CD8-positive, alpha-beta memory T cell (primary cell): ENCODE results near the gene PALLD. TPM values are rescaled to one million over a fixed set of nuclear protein-coding genes. Genes with fewer than 3 reads are reported as not detected.

Experiments used
- CTCF ChIA-PET: fragments of 350-600 bp; sonication (Branson Sonifier 250); formaldehyde crosslinking; loops from one replicate; lab custom pipeline; 2021; ENCODE audit warnings: antibody characterized with exemption; lab: Charles Lee
- POLR2A ChIA-PET: fragments of 350-600 bp; sonication (Branson Sonifier 250); formaldehyde crosslinking; loops from one replicate; lab custom pipeline; 2021; ENCODE audit warnings: antibody characterized with exemption; lab: Charles Lee
- DNase-seq, 5 donors: peaks; one replicate each; pipeline versions ENCODE4 v3.0.0 to v3.0.0-alpha.2; 2020 to 2022; ENCODE audit warnings: mixed read lengths in 1 of 5
- H3K27ac ChIP-seq: one replicate; pipeline ENCODE4 v1.7.0; 2013; ENCODE audit warnings: low read depth, mild to moderate bottlenecking, low read length, moderate library complexity
- H3K27me3 ChIP-seq: 2 replicates; pipeline ENCODE4 v1.7.0; 2013; ENCODE audit warnings: low read length, mild to moderate bottlenecking; ENCODE audit not compliant: insufficient read depth, poor library complexity, severe bottlenecking
- H3K36me3 ChIP-seq: 2 replicates; pipeline ENCODE4 v1.7.0; 2013; ENCODE audit warnings: mild to moderate bottlenecking, low read length, moderate library complexity; ENCODE audit not compliant: insufficient read depth
- H3K4me1 ChIP-seq: 2 replicates; pipeline ENCODE4 v1.7.0; 2013; ENCODE audit warnings: mild to moderate bottlenecking, low read length, moderate library complexity; ENCODE audit not compliant: insufficient read depth
- H3K4me3 ChIP-seq: 2 replicates; pipeline ENCODE4 v1.7.0; 2013; ENCODE audit warnings: mild to moderate bottlenecking, low read length
- H3K9me3 ChIP-seq: 2 replicates; pipeline ENCODE4 v1.7.0; 2013; ENCODE audit warnings: mild to moderate bottlenecking, low read length
- H3K27ac Mint-ChIP-seq, 8 donors: one replicate each; pipeline ENCODE4 v1.8.0; 2020 to 2021; ENCODE audit warnings: mixed read lengths in 8 of 8, mild to moderate bottlenecking in 6 of 8, inconsistent platforms in 3 of 8, moderate library complexity in 3 of 8
- H3K27me3 Mint-ChIP-seq, 2 donors: one replicate each; pipeline ENCODE4 v1.8.0; 2020 to 2021; ENCODE audit warnings: mixed read lengths in 2 of 2, mild to moderate bottlenecking in 1 of 2, moderate library complexity in 1 of 2
- H3K36me3 Mint-ChIP-seq, 3 donors: one replicate each; pipeline ENCODE4 v1.8.0; 2020 to 2021; ENCODE audit warnings: mixed read lengths in 3 of 3, inconsistent platforms in 1 of 3, mild to moderate bottlenecking in 1 of 3
- H3K4me1 Mint-ChIP-seq, 3 donors: one replicate each; pipeline ENCODE4 v1.8.0; 2020 to 2021; ENCODE audit warnings: mixed read lengths in 3 of 3, inconsistent platforms in 1 of 3, mild to moderate bottlenecking in 1 of 3
- H3K4me3 Mint-ChIP-seq, 7 donors: one replicate each; pipeline ENCODE4 v1.8.0; 2020 to 2021; ENCODE audit warnings: mixed read lengths in 7 of 7, mild to moderate bottlenecking in 6 of 7, moderate library complexity in 4 of 7, inconsistent platforms in 2 of 7
- H3K9me3 Mint-ChIP-seq, 5 donors: one replicate each; pipeline ENCODE4 v1.8.0; 2020 to 2022; ENCODE audit warnings: mixed read lengths in 5 of 5, mild to moderate bottlenecking in 3 of 5, moderate library complexity in 2 of 5, inconsistent platforms in 1 of 5
- polyA plus RNA-seq: library from polyadenylated mRNA; unstranded; fragments of 300-500 nt; fragmentation: Illumina TruSeq; gene quantifications from one replicate; pipeline ENCODE4 v1.2.3, GENCODE V29; 2021
- total RNA-seq, 2 experiments: library from RNA; stranded (reverse); gene quantifications; one replicate each; pipeline ENCODE4 v1.2.3, GENCODE V29; 2021

The PALLD gene
- total and polyA plus RNA-seq, 3 experiments from 2014 or later = 0.35 to 0.97 (median 0.47) TPM

DNA sequence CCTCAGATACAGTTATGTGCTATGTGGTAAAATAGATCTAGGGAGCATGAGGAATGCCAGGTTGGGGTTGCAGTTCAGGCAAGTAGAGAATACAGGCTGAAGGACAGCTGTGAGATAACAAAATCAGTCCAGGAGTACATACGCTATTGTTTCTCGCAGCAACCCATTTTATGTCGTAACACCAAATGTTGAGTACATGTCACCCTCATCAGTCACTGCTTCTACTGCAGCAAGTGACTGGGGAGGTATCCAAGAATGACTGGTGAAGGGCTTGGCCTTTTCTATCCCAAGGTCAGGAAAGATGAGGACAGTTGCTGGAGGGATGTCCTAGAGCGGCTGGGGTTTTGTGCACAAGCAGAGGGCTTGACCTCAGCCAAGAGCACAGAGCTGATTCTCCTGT lies 341.1 kb downstream of the PALLD start:
- CTCF ChIA-PET = interaction anchor here (1.1 kb wide), 1 partner anchor 8 kb away, joined by 3 read pairs; no protein-coding TSS in a partner anchor

GRCh38 chr4:168839758-168840391 lies 343.0 kb downstream of the PALLD start:
- POLR2A ChIA-PET = no interaction called here
- CTCF ChIA-PET = no interaction called here

More for the DNA sequence above, 341.1 kb downstream of the PALLD start:
- Mint-ChIP-seq H3K27ac (no peak overlapping the region), H3K4me1 (peaks cover 0 to 8% (median 4%) of the 10 kb centered on the region in 3 donors), H3K4me3 (no peak overlapping the region), H3K27me3 (peaks cover 35 to 59% of the 10 kb centered on the region in 2 donors), H3K9me3 (peaks cover 0 to 2% (median 0%) of the 10 kb centered on the region in 5 donors), H3K36me3 (no peaks in the 10 kb centered on the region)
- Histone ChIP-seq H3K4me1 (no peaks in the 10 kb centered on the region), H3K27ac (no peak overlapping the region), H3K9me3 (no peaks in the 10 kb centered on the region), H3K27me3 (peaks cover 12% of the 10 kb centered on the region), H3K36me3 (no peaks in the 10 kb centered on the region), H3K4me3 (no peak overlapping the region)
- POLR2A ChIA-PET = no interaction called here
- DNase-seq = no peak

DNA sequence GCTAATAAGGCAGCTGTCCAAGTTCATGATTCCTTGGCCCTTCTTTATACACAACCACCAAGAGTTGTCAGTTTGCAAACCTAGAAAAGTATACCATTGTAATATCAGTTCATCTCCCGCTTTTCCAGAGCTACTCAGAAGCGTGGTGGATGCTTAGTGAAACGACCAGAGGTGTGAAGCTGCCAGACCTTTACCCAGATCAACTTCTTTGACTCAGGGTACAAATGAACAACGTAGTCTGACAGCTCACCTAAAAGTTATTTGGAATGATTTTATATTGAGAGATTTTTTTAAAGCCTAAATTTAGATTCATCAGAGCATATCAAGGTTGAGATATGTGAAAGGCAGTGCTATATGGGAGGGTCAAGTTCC lies 343.5 kb downstream of the PALLD start:
- Mint-ChIP-seq H3K36me3 (no peaks in the 10 kb centered on the region), H3K4me3 (no peak overlapping the region), H3K9me3 (peaks cover 0 to 2% (median 0%) of the 10 kb centered on the region in 5 donors), H3K27me3 (peaks cover 21 to 57% of the 10 kb centered on the region in 2 donors), H3K4me1 (no peaks in the 10 kb centered on the region), H3K27ac (peak overlapping the region in 1 of 8 donors; percentile 2)
- H3K36me3 ChIP-seq = no peaks in the 10 kb centered on the region
- CTCF ChIA-PET = no interaction called here
- DNase-seq = no peak
- no peak overlapping the region for H3K4me3 ChIP-seq
- H3K27me3 ChIP-seq = peaks cover 5% of the 10 kb centered on the region
- no peaks in the 10 kb centered on the region for H3K4me1 ChIP-seq
- POLR2A ChIA-PET = no interaction called here
- H3K9me3 ChIP-seq = no peaks in the 10 kb centered on the region
- H3K27ac ChIP-seq = no peak overlapping the region

More at GRCh38 chr4:168839758-168840391, 343.0 kb downstream of the PALLD start:
- no peaks in the 10 kb centered on the region for H3K36me3 ChIP-seq
- no peak overlapping the region for H3K27ac ChIP-seq
- Mint-ChIP-seq H3K4me3 (no peak overlapping the region), H3K9me3 (peaks cover 0 to 2% (median 0%) of the 10 kb centered on the region in 5 donors), H3K27ac (no peak overlapping the region), H3K36me3 (no peaks in the 10 kb centered on the region), H3K27me3 (peaks cover 21 to 58% of the 10 kb centered on the region in 2 donors), H3K4me1 (no peaks in the 10 kb centered on the region)
- peaks cover 5% of the 10 kb centered on the region for H3K27me3 ChIP-seq
- H3K9me3 ChIP-seq = no peaks in the 10 kb centered on the region
- H3K4me3 ChIP-seq = no peak overlapping the region
- DNase-seq = no peak
- no peaks in the 10 kb centered on the region for H3K4me1 ChIP-seq

GRCh38 chr4:168841000-168841671 lies 344.3 kb downstream of the PALLD start:
- no peak overlapping the region for H3K27ac Mint-ChIP-seq
- Histone ChIP-seq H3K27me3 (peaks cover 5% of the 10 kb centered on the region), H3K36me3 (no peaks in the 10 kb centered on the region), H3K4me3 (no peak overlapping the region), H3K4me1 (no peaks in the 10 kb centered on the region), H3K27ac (no peak overlapping the region), H3K9me3 (no peaks in the 10 kb centered on the region)
- ChIA-PET CTCF (no interaction called here), POLR2A (no interaction called here)
- no peak overlapping the region for H3K4me3 Mint-ChIP-seq
- H3K9me3 Mint-ChIP-seq = no peaks in the 10 kb centered on the region
- no peak for DNase-seq
- H3K36me3 Mint-ChIP-seq = no peaks in the 10 kb centered on the region
- H3K27me3 Mint-ChIP-seq = peaks cover 14 to 49% of the 10 kb centered on the region in 2 donors
- no peaks in the 10 kb centered on the region for H3K4me1 Mint-ChIP-seq

- no peaks in the 10 kb centered on the region for H3K9me3 ChIP-seq
- CTCF ChIA-PET = no interaction called here
- Mint-ChIP-seq H3K36me3 (no peaks in the 10 kb centered on the region), H3K27ac (no peak overlapping the region), H3K9me3 (no peaks in the 10 kb centered on the region), H3K4me3 (no peak overlapping the region), H3K27me3 (peaks cover 14 to 46% of the 10 kb centered on the region in 2 donors), H3K4me1 (no peaks in the 10 kb centered on the region)
- H3K4me1 ChIP-seq = no peaks in the 10 kb centered on the region
- H3K4me3 ChIP-seq = no peak overlapping the region
- no peak overlapping the region for H3K27ac ChIP-seq
- POLR2A ChIA-PET = no interaction called here
- no peaks in the 10 kb centered on the region for H3K36me3 ChIP-seq
- no peak for DNase-seq
- H3K27me3 ChIP-seq = peaks cover 5% of the 10 kb centered on the region
Measured at GRCh38 chr4:168841672-168842019, 344.8 kb downstream of the PALLD start.

DNA sequence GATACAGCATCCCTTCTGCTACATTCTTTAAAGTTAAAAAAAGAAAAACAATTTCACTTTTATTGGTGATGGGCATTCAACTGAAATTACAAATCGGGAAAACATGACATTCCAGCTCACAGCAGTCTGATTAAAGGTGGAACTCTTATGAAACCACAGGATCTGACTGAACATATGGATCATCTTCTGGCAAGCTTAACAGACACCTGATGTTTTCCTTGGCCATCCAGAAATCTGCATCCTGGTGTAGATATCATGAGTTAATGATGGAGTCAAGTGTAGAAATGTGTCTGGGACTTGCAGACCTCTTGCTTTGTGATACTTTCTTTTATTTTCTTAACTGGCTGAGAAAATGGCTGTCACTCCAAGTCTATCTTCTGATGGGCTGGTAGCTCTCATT lies 345.3 kb downstream of the PALLD start:
- DNase-seq = no peak
- no peaks in the 10 kb centered on the region for H3K9me3 ChIP-seq
- no peak overlapping the region for H3K4me3 ChIP-seq
- H3K4me1 ChIP-seq = no peaks in the 10 kb centered on the region
- H3K4me1 Mint-ChIP-seq = no peaks in the 10 kb centered on the region
- peaks cover 5% of the 10 kb centered on the region for H3K27me3 ChIP-seq
- H3K36me3 Mint-ChIP-seq = no peaks in the 10 kb centered on the region
- H3K27ac ChIP-seq = no peak overlapping the region
- H3K27me3 Mint-ChIP-seq = peaks cover 14 to 42% of the 10 kb centered on the region in 2 donors
- POLR2A ChIA-PET = no interaction called here
- H3K4me3 Mint-ChIP-seq = no peak overlapping the region
- no peaks in the 10 kb centered on the region for H3K36me3 ChIP-seq
- CTCF ChIA-PET = no interaction called here
- H3K27ac Mint-ChIP-seq = no peak overlapping the region
- no peaks in the 10 kb centered on the region for H3K9me3 Mint-ChIP-seq

GRCh38 chr4:168843635-168844034 lies 346.8 kb downstream of the PALLD start:
- H3K27ac ChIP-seq = no peak overlapping the region
- Mint-ChIP-seq H3K4me3 (no peak overlapping the region), H3K9me3 (no peaks in the 10 kb centered on the region), H3K4me1 (peaks cover 0 to 3% (median 0%) of the 10 kb centered on the region in 3 donors), H3K27me3 (peaks cover 6 to 30% of the 10 kb centered on the region in 2 donors), H3K36me3 (no peaks in the 10 kb centered on the region), H3K27ac (no peak overlapping the region)
- ChIA-PET CTCF (interaction anchor here (1.5 kb wide), 1 partner anchor 10 kb away, joined by 4 read pairs; no protein-coding TSS in a partner anchor), POLR2A (no interaction called here)
- H3K4me1 ChIP-seq = no peaks in the 10 kb centered on the region
- no peaks in the 10 kb centered on the region for H3K36me3 ChIP-seq
- no peaks in the 10 kb centered on the region for H3K9me3 ChIP-seq
- no peak for DNase-seq
- no peak overlapping the region for H3K4me3 ChIP-seq
- H3K27me3 ChIP-seq = peaks cover 5% of the 10 kb centered on the region

DNA sequence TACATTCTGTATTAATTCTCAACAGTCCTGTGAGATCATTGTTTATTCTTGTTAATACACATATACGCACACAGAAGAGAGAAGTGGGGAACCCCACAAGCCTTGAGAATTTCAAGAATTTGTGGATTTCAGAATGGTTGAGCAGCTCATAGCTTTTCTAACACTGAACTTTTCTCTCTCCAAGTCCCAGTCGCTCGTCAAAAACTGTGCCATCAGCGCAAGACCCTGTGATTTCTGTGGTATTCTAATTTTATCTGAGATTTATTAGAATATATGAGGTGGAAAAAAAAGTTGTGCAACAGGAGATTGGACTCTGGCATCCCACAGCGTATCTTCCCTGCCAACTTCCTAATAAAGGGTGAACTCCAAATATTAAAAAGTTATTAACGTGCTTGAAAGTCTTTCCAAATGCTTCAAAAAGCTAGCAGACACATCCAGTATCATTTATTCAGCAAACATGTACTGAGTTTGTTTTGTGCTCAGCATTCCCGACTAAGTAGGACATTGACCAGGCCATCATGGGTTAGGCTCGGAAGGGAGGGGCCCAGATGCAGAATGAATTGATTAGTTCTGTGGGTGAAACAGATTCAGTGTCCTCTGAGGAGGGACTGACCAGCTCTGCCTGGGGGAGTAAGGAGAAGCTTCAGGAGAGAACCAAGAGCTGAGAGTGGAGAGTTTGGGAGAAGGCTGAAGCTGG lies 347.6 kb downstream of the PALLD start:
- Mint-ChIP-seq H3K9me3 (no peaks in the 10 kb centered on the region), H3K4me1 (peaks cover 0 to 3% (median 0%) of the 10 kb centered on the region in 3 donors), H3K4me3 (no peak overlapping the region), H3K36me3 (no peaks in the 10 kb centered on the region), H3K27me3 (peaks cover 9 to 30% of the 10 kb centered on the region in 2 donors), H3K27ac (no peak overlapping the region)
- Histone ChIP-seq H3K4me1 (no peaks in the 10 kb centered on the region), H3K36me3 (no peaks in the 10 kb centered on the region), H3K27me3 (peaks cover 5% of the 10 kb centered on the region), H3K27ac (no peak overlapping the region), H3K4me3 (no peak overlapping the region), H3K9me3 (no peaks in the 10 kb centered on the region)
- POLR2A ChIA-PET = no interaction called here
- CTCF ChIA-PET = interaction anchor here (1.5 kb wide), 1 partner anchor 11 kb away, joined by 4 read pairs; no protein-coding TSS in a partner anchor
- DNase-seq = no peak
